Measurements from ENCODE around the gene LCN2. TPM values are rescaled to one million over a fixed set of nuclear protein-coding genes. Genes with fewer than 3 reads are reported as not detected.

Gene LCN2
- total and polyA plus RNA-seq, 2 experiments from 2014 or later, result 2.0 TPM; not detected in 1

DNA sequence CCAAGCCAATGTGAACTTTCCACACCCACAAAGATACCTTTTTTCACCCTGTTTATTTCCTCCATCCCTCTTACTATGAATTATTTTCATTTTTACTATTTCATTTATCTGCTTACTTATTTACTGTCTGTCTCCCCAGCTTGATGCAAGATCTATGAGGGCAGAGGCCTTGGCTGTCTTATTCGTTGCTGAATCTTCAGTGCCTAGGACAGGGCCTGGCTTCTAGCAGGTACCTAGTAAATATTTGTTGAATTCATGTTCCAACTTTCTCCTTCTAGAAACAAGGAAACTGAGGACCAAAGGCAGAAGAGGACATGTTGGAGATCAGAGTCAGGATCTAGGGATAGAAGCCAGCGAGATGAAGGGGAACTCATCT lies 53.4 kb downstream of the LCN2 start (continued):
- TF ChIP-seq, protein P1, sequence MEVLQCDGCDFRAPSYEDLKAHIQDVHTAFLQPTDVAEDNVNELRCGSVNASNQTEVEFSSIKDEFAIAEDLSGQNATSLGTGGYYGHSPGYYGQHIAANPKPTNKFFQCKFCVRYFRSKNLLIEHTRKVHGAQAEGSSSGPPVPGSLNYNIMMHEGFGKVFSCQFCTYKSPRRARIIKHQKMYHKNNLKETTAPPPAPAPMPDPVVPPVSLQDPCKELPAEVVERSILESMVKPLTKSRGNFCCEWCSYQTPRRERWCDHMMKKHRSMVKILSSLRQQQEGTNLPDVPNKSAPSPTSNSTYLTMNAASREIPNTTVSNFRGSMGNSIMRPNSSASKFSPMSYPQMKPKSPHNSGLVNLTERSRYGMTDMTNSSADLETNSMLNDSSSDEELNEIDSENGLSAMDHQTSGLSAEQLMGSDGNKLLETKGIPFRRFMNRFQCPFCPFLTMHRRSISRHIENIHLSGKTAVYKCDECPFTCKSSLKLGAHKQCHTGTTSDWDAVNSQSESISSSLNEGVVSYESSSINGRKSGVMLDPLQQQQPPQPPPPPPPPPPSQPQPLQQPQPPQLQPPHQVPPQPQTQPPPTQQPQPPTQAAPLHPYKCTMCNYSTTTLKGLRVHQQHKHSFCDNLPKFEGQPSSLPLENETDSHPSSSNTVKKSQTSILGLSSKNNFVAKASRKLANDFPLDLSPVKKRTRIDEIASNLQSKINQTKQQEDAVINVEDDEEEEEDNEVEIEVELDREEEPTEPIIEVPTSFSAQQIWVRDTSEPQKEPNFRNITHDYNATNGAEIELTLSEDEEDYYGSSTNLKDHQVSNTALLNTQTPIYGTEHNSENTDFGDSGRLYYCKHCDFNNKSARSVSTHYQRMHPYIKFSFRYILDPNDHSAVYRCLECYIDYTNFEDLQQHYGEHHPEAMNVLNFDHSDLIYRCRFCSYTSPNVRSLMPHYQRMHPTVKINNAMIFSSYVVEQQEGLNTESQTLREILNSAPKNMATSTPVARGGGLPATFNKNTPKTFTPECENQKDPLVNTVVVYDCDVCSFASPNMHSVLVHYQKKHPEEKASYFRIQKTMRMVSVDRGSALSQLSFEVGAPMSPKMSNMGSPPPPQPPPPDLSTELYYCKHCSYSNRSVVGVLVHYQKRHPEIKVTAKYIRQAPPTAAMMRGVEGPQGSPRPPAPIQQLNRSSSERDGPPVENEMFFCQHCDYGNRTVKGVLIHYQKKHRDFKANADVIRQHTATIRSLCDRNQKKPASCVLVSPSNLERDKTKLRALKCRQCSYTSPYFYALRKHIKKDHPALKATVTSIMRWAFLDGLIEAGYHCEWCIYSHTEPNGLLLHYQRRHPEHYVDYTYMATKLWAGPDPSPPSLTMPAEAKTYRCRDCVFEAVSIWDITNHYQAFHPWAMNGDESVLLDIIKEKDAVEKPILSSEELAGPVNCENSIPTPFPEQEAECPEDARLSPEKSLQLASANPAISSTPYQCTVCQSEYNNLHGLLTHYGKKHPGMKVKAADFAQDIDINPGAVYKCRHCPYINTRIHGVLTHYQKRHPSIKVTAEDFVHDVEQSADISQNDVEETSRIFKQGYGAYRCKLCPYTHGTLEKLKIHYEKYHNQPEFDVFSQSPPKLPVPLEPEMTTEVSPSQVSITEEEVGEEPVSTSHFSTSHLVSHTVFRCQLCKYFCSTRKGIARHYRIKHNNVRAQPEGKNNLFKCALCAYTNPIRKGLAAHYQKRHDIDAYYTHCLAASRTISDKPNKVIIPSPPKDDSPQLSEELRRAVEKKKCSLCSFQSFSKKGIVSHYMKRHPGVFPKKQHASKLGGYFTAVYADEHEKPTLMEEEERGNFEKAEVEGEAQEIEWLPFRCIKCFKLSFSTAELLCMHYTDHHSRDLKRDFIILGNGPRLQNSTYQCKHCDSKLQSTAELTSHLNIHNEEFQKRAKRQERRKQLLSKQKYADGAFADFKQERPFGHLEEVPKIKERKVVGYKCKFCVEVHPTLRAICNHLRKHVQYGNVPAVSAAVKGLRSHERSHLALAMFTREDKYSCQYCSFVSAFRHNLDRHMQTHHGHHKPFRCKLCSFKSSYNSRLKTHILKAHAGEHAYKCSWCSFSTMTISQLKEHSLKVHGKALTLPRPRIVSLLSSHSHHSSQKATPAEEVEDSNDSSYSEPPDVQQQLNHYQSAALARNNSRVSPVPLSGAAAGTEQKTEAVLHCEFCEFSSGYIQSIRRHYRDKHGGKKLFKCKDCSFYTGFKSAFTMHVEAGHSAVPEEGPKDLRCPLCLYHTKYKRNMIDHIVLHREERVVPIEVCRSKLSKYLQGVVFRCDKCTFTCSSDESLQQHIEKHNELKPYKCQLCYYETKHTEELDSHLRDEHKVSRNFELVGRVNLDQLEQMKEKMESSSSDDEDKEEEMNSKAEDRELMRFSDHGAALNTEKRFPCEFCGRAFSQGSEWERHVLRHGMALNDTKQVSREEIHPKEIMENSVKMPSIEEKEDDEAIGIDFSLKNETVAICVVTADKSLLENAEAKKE (CRISPR knock-in tag; IDR thresholded peaks at IDR 0.05), result no peak
- TF ChIP-seq POLR2AphosphoS5 (IDR thresholded peaks at IDR 0.05; ENCODE audit: low read depth) (no peak), JUNB (IDR thresholded peaks at IDR 0.05; ENCODE audit: unreplicated experiment) (no peak), EZH2phosphoT487 (IDR thresholded peaks at IDR 0.05; ENCODE audit: unreplicated experiment) (no peak), ZNF331 (CRISPR knock-in tag; IDR thresholded peaks at IDR 0.05; ENCODE audit: low read depth) (no peak)

Other genes starting within 250 kb of the LCN2 start
- 39.2 and 46.3 TPM in 2 replicates for gene ST6GALNAC6, start 249.8 kb upstream of the LCN2 start, total RNA-seq (2014; rRNA removed; shearing (Covaris generic))
- 20.7 and 21.5 TPM in 2 replicates for gene ST6GALNAC6, start 249.8 kb upstream of the LCN2 start, polyA plus RNA-seq (2016; fragmentation: Nextera tagmentation; extraction: Ambion mirVana)
- 35.3 and 39.1 TPM in 2 replicates for gene ST6GALNAC4, start 232.4 kb upstream of the LCN2 start, total RNA-seq (2014; rRNA removed; shearing (Covaris generic))
- 7.9 and 8.1 TPM in 2 replicates for gene ST6GALNAC4, start 232.4 kb upstream of the LCN2 start, polyA plus RNA-seq (2016; fragmentation: Nextera tagmentation; extraction: Ambion mirVana)
- gene PIP5KL1, start 218.7 kb upstream of the LCN2 start, total RNA-seq (2014; rRNA removed; shearing (Covaris generic)), result 7.5 and 13.4 TPM in 2 replicates
- gene PIP5KL1, start 218.7 kb upstream of the LCN2 start, polyA plus RNA-seq (2016; fragmentation: Nextera tagmentation; extraction: Ambion mirVana), result 19.5 and 25.1 TPM in 2 replicates
- gene DPM2, start 211.6 kb upstream of the LCN2 start, total RNA-seq (2014; rRNA removed; shearing (Covaris generic)), result 29.0 and 36.6 TPM in 2 replicates
- gene DPM2, start 211.6 kb upstream of the LCN2 start, polyA plus RNA-seq (2016; fragmentation: Nextera tagmentation; extraction: Ambion mirVana), result 92.2 and 92.4 TPM in 2 replicates
- 21.5 and 22.4 TPM in 2 replicates for gene EEIG1, start 168.5 kb upstream of the LCN2 start, total RNA-seq (2014; rRNA removed; shearing (Covaris generic))
- 11.2 and 11.5 TPM in 2 replicates for gene EEIG1, start 168.5 kb upstream of the LCN2 start, polyA plus RNA-seq (2016; fragmentation: Nextera tagmentation; extraction: Ambion mirVana)
- 5.5 and 6.7 TPM in 2 replicates for gene NAIF1, start 82.1 kb upstream of the LCN2 start, total RNA-seq (2014; rRNA removed; shearing (Covaris generic))
- 4.0 and 4.9 TPM in 2 replicates for gene NAIF1, start 82.1 kb upstream of the LCN2 start, polyA plus RNA-seq (2016; fragmentation: Nextera tagmentation; extraction: Ambion mirVana)
- 21.2 and 27.0 TPM in 2 replicates for gene SLC25A25, start 81.2 kb upstream of the LCN2 start, total RNA-seq (2014; rRNA removed; shearing (Covaris generic))
- 6.1 and 7.1 TPM in 2 replicates for gene SLC25A25, start 81.2 kb upstream of the LCN2 start, polyA plus RNA-seq (2016; fragmentation: Nextera tagmentation; extraction: Ambion mirVana)
- gene PTGES2, start 21.7 kb upstream of the LCN2 start, total RNA-seq (2014; rRNA removed; shearing (Covaris generic)), result 108 and 124 TPM in 2 replicates
- 56.3 and 59.7 TPM in 2 replicates for gene PTGES2, start 21.7 kb upstream of the LCN2 start, polyA plus RNA-seq (2016; fragmentation: Nextera tagmentation; extraction: Ambion mirVana)
- gene BBLN, start 10.8 kb downstream of the LCN2 start, total RNA-seq (2014; rRNA removed; shearing (Covaris generic)), result 246 and 276 TPM in 2 replicates
- 171 and 177 TPM in 2 replicates for gene BBLN, start 10.8 kb downstream of the LCN2 start, polyA plus RNA-seq (2016; fragmentation: Nextera tagmentation; extraction: Ambion mirVana)
- 48.2 and 61.4 TPM in 2 replicates for gene CIZ1, start 42.1 kb downstream of the LCN2 start, total RNA-seq (2014; rRNA removed; shearing (Covaris generic))
- 49.6 and 49.7 TPM in 2 replicates for gene CIZ1, start 42.1 kb downstream of the LCN2 start, polyA plus RNA-seq (2016; fragmentation: Nextera tagmentation; extraction: Ambion mirVana)
- gene DNM1, start 53.9 kb downstream of the LCN2 start, total RNA-seq (2014; rRNA removed; shearing (Covaris generic)), result 42.0 and 43.2 TPM in 2 replicates
- 24.0 and 36.0 TPM in 2 replicates for gene DNM1, start 53.9 kb downstream of the LCN2 start, polyA plus RNA-seq (2016; fragmentation: Nextera tagmentation; extraction: Ambion mirVana)
- 44.4 and 48.4 TPM in 2 replicates for gene GOLGA2, start 126.6 kb downstream of the LCN2 start, total RNA-seq (2014; rRNA removed; shearing (Covaris generic))
- gene GOLGA2, start 126.6 kb downstream of the LCN2 start, polyA plus RNA-seq (2016; fragmentation: Nextera tagmentation; extraction: Ambion mirVana), result 31.4 and 32.6 TPM in 2 replicates
- gene SWI5, start 126.8 kb downstream of the LCN2 start, total RNA-seq (2014; rRNA removed; shearing (Covaris generic)), result 26.6 and 31.8 TPM in 2 replicates
- 35.7 and 42.5 TPM in 2 replicates for gene SWI5, start 126.8 kb downstream of the LCN2 start, polyA plus RNA-seq (2016; fragmentation: Nextera tagmentation; extraction: Ambion mirVana)
- 12.0 and 15.4 TPM in 2 replicates for gene TRUB2, start 173.0 kb downstream of the LCN2 start, total RNA-seq (2014; rRNA removed; shearing (Covaris generic))
- gene TRUB2, start 173.0 kb downstream of the LCN2 start, polyA plus RNA-seq (2016; fragmentation: Nextera tagmentation; extraction: Ambion mirVana), result 29.4 and 31.4 TPM in 2 replicates
- gene COQ4, start 173.4 kb downstream of the LCN2 start, total RNA-seq (2014; rRNA removed; shearing (Covaris generic)), result 29.2 and 35.3 TPM in 2 replicates
- gene COQ4, start 173.4 kb downstream of the LCN2 start, polyA plus RNA-seq (2016; fragmentation: Nextera tagmentation; extraction: Ambion mirVana), result 34.5 and 37.0 TPM in 2 replicates
- 21.4 and 25.3 TPM in 2 replicates for gene SLC27A4, start 191.1 kb downstream of the LCN2 start, total RNA-seq (2014; rRNA removed; shearing (Covaris generic))
- gene SLC27A4, start 191.1 kb downstream of the LCN2 start, polyA plus RNA-seq (2016; fragmentation: Nextera tagmentation; extraction: Ambion mirVana), result 7.9 and 9.9 TPM in 2 replicates
- gene URM1, start 221.9 kb downstream of the LCN2 start, total RNA-seq (2014; rRNA removed; shearing (Covaris generic)), result 45.3 and 47.8 TPM in 2 replicates
- 27.9 and 28.6 TPM in 2 replicates for gene URM1, start 221.9 kb downstream of the LCN2 start, polyA plus RNA-seq (2016; fragmentation: Nextera tagmentation; extraction: Ambion mirVana)

Data from GM23338 (cell line).